NCI-H2107 treated with DMSO at 0.1 percent for 48 hours (cell line): ENCODE measurements around the gene SREBF2.
"Not testable (repeated sequence)": the region's sequence is repeated elsewhere in the genome, so short reads cannot be mapped to it uniquely, and the experiment has no call there.

Source experiments
- DNase-seq: peaks from one replicate; lab custom pipeline; 2025; ENCODE audit not compliant: unreplicated experiment; lab: John Stamatoyannopoulos, UW

The SREBF2 gene

DNA sequence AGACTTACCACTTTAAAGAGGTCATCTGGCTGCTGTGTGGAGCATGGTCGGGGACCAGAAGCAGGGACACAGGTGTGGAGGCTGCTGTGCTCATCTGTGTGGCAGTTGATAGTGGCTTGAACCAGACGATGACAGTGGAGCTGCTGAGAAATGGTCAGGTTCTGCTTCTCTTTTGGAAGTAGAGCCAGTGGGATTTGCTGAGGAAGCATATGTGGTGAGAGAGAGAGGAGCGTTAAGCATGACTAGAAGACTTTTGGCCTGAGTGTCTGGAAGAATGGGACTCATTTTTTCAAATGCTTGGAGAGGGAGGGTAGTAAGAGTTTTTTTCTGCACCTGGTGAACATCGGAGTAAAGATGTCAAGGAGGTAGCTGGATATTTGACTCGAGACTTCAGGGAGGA, 12.5 kb upstream of the SREBF2 start:
- no peak for DNase-seq

DNA sequence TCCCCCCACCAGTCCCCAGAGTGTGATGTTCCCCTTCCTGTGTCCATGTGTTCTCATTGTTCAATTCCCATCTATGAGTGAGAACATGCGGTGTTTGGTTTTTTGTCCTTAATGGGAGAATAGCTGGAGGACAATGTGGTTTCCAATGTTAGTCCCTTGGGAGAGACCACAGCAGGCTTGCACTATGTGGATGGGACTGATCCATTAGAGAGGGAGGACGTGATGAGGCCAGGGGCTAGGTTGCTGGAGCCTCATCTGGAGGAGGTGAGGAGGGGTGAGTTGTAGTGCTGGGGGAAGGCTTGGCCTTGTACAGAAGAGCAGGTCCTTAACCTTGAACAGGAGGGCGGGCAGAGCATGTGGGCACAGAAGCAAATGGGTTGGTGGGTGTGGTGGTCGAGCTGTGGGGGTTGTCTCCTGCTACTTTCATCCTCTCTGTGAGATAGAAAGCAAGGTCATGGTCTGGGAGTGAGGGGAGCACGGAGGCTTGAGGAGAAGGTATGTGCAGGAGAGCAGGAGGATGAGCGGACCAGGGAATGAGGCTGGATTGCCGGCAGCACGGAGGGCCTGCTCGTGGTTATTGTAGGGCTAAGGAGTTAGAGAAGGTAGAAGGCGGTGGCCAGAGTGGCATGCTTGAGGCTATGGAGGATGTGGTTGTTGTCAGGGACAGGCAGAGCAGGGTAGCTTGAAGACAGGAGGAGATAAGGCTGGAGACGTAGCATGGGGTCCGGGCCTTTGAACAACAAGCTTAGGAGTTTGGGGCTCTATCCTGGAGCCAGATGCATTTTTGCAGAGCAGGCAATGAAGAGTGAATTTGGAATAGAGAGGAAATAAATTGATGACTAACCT, 11.2 kb upstream of the SREBF2 start:
- no peak for DNase-seq

DNA sequence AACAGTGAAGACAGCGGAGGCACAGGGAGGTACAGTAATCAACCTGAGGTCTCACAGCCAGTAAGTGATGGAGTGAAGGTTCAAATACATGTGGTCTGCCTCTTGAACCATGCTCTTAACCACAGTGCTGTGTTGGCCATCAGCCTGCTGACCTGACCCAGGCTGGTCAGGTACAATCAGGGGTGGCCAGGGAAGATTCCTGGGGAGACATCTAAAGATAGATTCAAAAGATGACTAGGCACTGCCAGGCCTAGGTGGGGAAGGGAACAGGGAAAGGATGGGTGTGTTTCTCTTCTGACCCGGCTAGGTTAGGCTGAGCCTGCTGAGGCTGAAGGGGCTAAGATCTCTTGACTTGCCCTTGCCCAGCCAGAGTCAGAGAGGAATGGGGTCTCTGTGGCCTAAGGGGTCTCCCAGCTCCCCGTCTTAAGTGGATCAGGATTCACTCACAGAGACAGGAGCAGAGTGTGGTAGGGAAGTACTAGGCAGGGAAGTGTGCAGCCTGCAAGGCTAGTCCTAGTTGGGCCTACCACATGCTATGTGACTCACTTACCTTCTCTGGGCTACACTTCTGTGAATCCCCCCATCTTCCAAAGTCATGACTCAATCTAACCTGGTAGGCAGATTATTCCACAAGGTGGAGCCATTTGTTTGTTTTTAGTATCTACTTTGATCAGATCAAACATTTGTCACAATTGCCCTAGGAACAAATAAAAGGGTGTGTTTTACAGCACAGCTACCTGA, 10.4 kb upstream of the SREBF2 start:
- no peak for DNase-seq

DNA sequence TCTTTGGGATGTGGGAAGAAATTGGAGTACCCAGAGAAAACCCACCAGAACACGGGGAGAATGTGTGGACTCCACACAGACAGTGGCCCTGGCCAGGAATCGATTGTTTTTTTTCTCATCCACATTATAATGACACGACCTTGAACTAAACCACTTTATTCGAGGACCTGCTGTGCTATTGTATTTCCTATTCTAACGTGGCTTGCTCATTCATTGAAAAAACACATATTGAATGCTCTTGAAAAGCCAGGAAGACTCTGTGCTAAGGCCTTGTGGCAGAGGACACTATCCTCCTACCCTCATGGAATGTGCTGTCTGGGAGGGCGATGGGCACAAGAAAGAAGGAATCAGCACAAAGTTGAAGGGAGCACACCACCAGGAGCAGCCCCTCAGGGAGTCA, 9.1 kb upstream of the SREBF2 start:
- no peak for DNase-seq

DNA sequence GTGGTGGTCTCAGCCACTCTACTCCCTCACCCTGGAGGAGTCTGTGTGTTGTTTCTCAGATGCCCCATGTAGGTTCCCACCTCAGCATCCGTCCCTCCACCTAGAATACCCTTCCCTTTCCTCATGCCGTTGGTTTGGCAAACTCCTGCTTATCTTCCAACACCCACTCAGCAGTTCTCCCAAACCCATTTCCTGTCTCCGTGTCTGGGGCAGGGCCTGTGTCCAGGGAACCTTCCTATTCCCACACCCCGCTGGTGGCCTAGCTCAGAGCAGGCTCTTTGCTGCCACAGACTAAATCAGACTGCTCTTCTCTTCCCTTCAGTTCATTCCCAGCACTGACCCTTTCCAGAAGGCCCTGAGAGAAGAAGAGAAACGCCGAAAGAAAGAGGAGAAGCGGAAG, 7.5 kb upstream of the SREBF2 start:
- DNase-seq = no peak

DNA sequence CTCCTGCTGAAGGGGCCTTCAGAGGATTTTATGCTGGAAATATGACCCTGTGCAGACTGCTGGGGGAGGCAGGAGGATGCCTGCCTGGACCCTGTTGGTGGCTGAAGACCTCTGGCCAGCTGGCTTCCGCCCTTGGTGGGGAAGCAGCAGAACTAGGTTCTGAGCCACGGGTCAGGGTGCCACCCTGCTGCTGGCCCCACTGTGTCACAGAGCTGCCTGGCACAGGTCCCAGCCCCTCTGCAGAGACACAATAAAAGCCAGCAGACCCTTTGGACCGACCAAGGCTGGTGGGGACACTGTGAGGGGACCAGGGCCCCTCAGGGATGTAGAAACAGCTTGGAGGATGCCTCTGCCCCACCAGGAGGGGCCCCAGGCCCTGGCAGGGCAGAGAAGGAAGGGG, 6.9 kb upstream of the SREBF2 start:
- no peak for DNase-seq

DNA sequence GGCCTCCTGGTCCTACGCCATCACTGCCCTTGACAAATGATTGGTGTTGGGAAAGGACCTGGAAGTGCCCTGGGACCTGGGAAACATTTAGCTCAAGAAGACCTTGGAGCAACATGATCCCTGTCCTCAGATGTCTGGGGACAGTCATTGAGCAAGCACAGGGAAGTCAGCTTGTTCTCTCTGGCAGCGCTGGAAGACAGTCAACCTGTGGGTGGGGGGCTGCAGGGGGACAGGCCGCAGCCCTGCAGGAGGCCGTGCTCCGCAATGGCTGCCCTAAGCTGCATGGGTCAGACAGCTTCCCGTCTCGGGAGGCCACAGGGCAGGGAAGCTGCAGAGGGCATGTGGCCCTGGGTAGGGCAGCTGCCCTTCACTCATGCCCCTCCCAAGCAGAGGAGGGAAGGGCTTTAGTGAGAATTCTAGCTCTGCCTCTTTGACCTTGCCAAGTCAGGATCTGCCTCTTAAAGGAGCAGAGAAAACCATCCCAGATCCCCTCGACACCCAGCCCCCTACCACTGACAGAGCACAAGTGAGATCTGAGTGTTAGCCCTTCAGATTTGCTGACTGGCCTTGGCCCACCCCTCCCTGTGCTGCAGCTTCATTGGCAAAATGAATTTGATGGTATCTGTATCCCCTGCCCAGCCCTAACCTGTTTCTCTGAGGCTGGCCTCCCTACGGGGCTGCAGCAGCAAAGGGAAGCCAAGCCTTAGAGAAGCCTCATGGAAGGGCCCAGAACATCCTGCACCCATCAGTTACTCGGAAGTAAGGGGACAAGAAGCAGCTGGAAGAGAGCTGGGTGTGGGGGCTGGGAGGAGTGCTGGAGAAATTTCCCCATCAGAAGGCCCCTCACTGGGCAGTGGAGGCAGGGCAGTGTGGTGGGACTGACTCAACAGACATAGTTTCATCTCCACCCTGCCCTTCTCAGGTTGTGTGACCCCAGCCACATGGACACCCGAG, 6.2 kb upstream of the SREBF2 start:
- DNase-seq = no peak

DNA sequence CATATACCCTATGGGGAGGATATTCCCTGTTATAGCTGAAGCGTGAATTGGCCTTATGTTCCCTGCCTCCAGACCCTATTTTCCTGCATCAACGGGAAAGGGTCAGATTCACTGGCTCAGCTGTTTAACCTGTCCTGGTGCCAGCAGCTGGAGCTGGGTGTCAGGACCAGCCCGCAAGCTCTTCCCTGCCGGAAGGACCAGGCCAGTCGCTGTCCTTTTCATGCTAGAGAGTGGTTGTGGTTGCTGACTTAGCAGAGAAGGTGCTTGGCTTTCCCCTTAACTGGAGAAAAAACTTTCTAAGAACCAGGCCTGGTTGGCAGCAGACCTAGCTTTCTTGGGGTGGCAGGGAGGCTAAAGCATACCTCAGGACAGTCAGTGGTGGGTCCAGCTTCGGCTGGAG, 5.2 kb upstream of the SREBF2 start:
- no peak for DNase-seq

DNA sequence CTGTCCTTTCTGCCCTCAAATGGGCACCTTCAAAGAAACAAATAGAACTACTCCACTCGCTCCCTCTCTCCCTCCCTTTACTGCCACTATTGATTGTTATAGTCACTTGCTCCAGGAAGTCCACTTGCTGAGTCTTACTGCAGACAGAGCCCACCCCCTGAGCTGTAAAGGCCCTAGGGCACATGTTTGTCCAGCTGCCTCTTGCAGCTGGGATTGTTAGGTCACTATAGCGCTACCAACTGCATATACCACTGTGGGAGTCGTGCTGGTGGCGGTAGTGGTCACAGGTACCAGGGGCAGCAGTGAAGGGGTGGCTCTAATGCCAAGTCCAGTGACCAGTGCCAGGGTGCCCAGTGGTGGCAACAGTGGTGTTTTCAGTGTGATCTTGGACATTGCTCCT, 4.4 kb upstream of the SREBF2 start:
- DNase-seq = no peak

DNA sequence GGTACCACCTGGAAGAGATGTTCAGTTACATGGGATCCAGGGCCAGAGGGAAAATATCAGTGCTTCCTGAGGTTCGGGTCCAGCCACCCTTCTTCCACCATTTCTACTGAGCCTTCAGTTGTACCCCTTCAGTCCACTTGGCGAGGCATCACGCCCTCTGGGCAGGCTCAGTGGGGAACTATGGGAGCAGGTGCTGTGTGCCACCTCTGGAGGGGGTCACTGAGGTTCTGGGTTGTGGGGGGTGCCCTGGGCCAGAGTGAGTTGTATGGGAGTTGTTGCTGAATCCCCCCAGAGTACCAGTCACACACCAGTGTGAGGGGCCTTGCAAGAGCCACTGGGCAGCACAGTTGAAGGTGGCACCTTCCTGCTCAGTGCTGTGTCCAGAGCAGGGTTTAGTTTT, 2.7 kb upstream of the SREBF2 start:
- no peak for DNase-seq

DNA sequence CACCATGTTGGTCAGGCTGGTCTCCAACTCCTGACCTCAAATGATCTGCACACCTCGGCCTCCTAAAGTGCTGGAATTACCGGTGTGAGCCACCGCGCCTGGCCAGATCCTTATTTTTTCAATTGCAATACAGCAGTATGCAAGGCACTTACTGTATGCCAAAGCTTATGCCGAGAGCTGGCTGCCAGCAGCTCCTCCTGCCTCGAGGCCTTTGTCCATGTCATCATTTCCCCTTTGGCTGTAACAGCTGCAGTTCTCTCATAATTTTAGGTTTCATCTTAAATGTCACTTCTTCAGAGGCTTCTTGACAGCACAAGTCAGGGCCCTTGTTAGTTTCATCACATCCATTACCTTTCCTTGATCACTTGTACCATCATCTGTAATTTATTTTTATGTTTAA, 1.5 kb upstream of the SREBF2 start:
- DNase-seq = no peak

DNA sequence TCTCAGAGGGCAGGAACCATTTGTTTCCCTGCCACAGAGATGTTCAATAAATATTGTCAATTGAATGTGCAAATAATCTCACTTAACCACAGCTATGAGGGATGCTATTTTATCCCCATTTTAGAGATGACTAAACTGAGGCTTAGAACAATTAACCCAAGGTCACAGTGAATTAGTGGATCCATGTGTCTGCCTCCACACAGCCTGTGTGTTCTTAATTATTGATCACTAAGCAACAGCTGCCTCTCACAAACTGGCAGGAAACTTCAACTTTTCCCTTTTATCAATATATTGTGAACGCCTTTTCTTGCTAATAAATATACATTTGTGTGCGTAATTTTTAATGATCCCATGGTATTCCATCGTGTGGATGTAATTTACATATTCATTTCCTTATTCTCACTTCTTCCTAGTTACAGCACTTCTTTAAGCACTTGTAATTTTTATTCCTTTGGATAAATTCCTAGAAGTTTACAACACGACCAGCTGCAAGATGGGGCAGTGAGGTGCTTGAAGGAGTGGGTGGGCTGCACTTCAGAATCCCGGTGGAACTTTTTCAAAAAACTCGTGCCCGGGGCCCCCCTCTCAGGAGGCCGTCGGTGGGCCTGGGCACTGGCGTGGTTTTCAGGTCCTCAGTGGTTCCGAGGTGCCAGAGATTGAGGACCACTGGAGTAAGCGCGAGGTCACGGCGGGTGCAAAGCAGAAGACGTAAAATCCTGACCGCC, 915 bp upstream of the SREBF2 start:
- DNase-seq = no peak

DNA sequence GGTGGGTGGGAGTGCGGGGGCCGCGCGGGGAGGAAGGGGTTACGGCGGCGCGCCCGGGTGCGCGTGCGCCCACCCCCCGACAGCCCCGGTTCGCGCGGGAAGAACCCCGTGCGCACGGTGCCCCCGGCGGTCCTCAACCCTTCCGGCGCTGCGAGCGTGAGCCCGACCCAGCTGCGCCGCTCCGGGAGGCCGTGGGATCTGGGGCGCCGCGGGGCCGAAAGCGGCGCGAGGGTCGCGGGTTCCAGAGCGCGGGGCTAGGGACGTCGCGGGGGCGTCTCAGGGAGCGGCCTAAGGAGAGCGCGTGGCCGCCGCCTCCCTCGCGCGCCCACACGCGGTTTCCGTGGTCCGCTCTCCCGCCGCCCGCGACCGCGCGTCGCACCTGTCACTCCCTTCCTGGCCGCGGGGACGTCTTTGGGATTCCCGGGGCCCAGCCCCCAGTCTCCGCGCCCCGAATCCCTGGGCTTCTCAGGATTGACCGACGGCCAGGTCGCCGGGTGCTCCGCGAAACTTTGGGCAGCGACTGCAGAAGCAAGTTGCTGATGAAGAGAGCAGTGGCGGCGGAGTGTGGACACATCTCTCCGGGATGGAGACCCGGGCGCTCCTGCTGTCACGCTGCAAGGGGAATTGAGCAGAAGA, 582 bp downstream of the SREBF2 start:
- no peak for DNase-seq

DNA sequence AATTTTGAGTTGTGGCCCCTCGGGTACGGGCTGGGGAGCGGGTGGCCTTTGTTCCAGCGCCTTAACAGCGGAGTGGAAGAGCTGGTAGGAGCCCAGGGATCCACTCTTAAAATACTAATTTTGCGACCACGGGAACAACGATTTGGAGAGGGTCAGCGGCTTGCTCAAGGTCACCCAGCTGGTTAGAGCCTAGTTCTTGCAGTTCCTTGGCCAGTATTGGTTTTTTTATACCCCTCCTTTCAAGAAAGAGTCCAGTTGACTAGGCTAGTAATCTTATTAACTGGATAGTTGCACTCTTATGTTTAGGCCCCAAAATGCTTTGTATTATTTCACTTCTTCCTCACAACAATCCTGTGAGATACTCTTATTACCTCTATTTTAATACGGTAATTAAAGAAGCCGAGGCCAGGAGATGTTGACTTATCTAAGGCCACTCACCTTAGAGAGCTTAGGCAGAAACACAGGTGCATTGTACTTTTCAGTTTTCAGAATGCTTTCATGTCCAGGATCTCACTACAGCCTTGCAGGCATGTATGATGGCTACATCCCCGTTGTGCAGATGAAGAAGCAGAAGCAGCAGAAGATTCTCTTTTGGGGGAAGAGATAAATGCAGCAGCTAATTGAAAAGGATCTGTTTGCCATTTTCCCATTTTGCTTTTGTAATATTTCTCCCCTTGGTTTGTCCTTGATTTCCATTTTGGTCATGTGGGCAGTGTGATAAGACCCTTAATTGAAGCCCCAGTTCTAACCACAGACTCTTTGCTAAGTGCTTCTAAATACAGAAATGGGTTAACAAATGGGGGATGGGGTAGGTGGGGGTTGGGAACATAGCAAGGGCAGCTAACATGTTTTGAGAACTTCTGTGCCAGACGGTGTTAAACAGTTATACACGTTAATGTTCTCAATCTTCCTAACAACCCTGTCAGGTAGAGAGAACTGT, 1.4 kb downstream of the SREBF2 start:
- no peak for DNase-seq

DNA sequence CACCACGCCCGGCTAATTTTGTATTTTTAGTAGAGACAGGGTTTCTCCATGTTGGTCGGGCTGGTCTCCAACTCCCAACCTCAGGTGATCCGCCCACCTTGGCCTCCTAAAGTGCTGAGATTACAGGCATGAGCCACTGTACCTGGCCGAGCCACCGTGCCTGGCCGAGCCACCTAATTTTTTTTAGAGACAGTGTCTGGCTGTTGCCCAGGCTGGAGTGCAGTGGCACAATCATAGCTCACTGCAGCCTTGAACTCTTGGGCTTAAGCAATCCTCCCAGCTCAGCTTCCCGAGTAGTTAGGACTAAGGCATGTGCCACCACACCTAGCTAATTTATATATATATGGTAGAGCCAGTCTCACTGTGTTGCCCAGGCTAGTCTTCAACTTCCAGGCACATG, 2.6 kb downstream of the SREBF2 start:
- DNase-seq = not testable (repeated sequence)

DNA sequence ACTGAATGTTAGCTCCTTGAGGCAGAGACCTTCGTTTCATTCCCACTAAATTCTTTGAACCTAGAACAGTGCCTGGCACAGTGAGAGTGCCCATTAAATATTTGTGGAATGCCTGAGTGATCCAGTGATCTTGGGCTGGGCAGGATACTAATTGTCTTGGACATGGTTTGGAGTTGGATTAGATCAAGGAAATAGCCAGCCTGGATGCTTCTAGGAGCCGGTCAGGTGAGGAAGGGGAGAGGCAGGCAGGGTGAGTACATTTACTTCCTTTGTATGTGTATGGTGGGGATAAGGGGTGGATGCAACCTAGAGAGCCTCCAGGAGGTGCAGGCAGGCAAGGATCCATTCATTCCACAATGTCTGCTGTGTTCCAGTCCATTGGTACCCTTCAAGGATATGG, 3.6 kb downstream of the SREBF2 start:
- no peak for DNase-seq

DNA sequence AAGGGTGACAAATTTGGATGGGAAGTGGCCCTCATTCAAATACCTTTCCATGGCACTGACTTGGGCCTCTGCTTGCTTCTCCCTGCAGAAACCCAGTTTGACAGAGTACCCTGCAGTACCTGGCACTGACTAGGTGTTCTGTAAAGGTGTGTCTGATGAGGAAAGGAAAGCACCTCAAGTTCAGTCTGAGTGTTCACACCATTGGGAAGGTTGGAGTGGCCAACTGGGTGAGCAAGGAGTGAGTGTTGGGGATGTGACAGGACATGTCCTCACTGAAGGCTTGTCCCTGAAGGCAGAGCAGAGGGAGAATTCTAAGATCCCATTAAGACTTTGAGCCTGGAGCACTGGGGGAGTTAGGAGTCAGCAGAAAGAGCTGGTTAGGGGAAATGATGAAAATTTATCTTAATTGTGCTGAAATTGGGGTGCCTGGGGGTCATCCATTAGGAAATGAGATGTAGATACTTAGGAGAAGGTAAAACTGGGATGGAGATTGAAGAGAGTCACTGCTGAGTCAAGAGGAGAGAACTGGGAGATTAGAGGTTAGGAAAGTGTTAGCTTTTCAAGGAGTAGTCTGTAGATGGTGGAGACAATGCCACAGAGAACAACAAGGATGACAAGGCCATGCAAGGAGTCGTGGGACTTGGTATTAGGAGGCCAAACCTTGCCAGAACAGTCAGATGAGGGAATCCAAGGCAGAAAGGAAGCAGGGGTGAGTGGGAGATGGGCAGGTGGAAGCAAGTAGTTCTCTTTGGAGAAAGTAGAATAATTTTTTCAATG, 6.1 kb downstream of the SREBF2 start:
- DNase-seq = no peak

DNA sequence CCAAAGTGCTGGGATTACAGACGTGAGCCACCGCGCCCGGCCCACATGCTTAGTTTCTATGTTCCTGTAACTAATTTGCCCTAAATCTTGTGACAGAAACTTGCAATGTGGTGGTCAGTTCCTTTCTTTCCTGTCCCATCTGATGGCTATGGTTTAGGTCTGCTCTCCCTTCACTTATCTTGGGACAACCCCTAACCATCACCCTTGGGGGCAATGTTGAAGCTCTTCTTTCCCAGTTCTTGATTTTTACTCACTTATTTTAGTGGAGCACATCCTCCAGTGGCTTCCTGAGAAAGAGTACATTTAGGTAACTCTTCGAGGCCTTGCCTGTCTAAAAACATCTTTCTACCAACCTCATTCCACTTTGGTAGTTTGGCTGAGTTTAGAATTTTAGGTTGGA, 7.3 kb downstream of the SREBF2 start:
- no peak for DNase-seq
